Ectodermal cell (in vitro differentiated cells): Measurements from ENCODE around the gene KATNIP.

Experiments
- H3K27ac ChIP-seq: 2 replicates; pipeline ENCODE4 v1.7.0; 2013; ENCODE audit warnings: mild to moderate bottlenecking, low read depth, low read length; ENCODE audit not compliant: insufficient read depth, poor library complexity, severe bottlenecking
- H3K27me3 ChIP-seq: 2 replicates; pipeline ENCODE4 v1.7.0; 2013; ENCODE audit warnings: mild to moderate bottlenecking, low read length; ENCODE audit not compliant: insufficient read depth, control insufficient read depth, poor library complexity, severe bottlenecking
- H3K36me3 ChIP-seq: one replicate; pipeline ENCODE4 v1.7.0; 2013; ENCODE audit warnings: low read length; ENCODE audit not compliant: control insufficient read depth, insufficient read depth
- H3K4me1 ChIP-seq: one replicate; pipeline ENCODE4 v1.7.0; 2013; ENCODE audit warnings: low read length; ENCODE audit not compliant: control insufficient read depth, insufficient read depth
- H3K4me3 ChIP-seq: 2 replicates; pipeline ENCODE4 v1.7.0; 2013; ENCODE audit warnings: low read depth, low read length, control low read depth; ENCODE audit not compliant: insufficient read depth
- H3K9me3 ChIP-seq: 2 replicates; pipeline ENCODE4 v1.7.0; 2013; ENCODE audit warnings: mild to moderate bottlenecking, low read length, moderate library complexity; ENCODE audit not compliant: control insufficient read depth
- WGBS, 2 experiments: methylation state at CpG; one replicate each; pipeline ENCODE4 v1.1.7; 2013; ENCODE audit warnings: missing lambda C conversion rate in 2 of 2; 5-methylcytosine and 5-hydroxymethylcytosine counted together

Gene KATNIP

GRCh38 chr16:27576729-27577128 lies 26.8 kb downstream of the KATNIP start:
- Histone ChIP-seq H3K4me1 (peaks cover 9% of the 10 kb centered on the region), H3K27ac (no peak overlapping the region), H3K27me3 (no peaks in the 10 kb centered on the region), H3K36me3 (no peaks in the 10 kb centered on the region), H3K9me3 (no peaks in the 10 kb centered on the region), H3K4me3 (no peak overlapping the region)
- WGBS, 2 experiments, result 57 to 65% methylated on average over 4 to 5 of the region's 5 CpGs

- 90 to 95% methylated on average over 4 of the region's 4 CpGs for WGBS, 2 experiments
- H3K27ac ChIP-seq, result no peak overlapping the region
- no peaks in the 10 kb centered on the region for H3K4me1 ChIP-seq
Measured at GRCh38 chr16:27579087-27579980, 29.4 kb downstream of the KATNIP start.

GRCh38 chr16:27582883-27583282 lies 32.9 kb downstream of the KATNIP start:
- WGBS, 2 experiments, result 79 to 85% methylated on average over 2 of the region's 2 CpGs
- Histone ChIP-seq H3K36me3 (no peaks in the 10 kb centered on the region), H3K27me3 (no peaks in the 10 kb centered on the region), H3K4me3 (no peak overlapping the region), H3K4me1 (no peaks in the 10 kb centered on the region), H3K27ac (no peak overlapping the region), H3K9me3 (no peaks in the 10 kb centered on the region)

More at GRCh38 chr16:27579087-27579980, 29.4 kb downstream of the KATNIP start:
- H3K36me3 ChIP-seq, result no peaks in the 10 kb centered on the region
- no peaks in the 10 kb centered on the region for H3K9me3 ChIP-seq
- no peaks in the 10 kb centered on the region for H3K27me3 ChIP-seq
- H3K4me3 ChIP-seq, result no peak overlapping the region

GRCh38 chr16:27583634-27584033 lies 33.7 kb downstream of the KATNIP start:
- H3K27me3 ChIP-seq, result no peaks in the 10 kb centered on the region
- H3K36me3 ChIP-seq, result no peaks in the 10 kb centered on the region
- no peaks in the 10 kb centered on the region for H3K9me3 ChIP-seq
- 96 to 97% methylated on average over 1 of the region's 1 CpG for WGBS, 2 experiments
- no peaks in the 10 kb centered on the region for H3K4me1 ChIP-seq
- no peak overlapping the region for H3K4me3 ChIP-seq
- no peak overlapping the region for H3K27ac ChIP-seq

- no peaks in the 10 kb centered on the region for H3K36me3 ChIP-seq
- WGBS, 2 experiments, result 93 to 97% methylated on average over 5 of the region's 5 CpGs
- no peak overlapping the region for H3K4me3 ChIP-seq
Measured at GRCh38 chr16:27585200-27585599, 35.3 kb downstream of the KATNIP start.

GRCh38 chr16:27586711-27587110 lies 36.8 kb downstream of the KATNIP start:
- Histone ChIP-seq H3K27ac (no peak overlapping the region), H3K27me3 (no peaks in the 10 kb centered on the region), H3K9me3 (peaks cover 2% of the 10 kb centered on the region), H3K4me3 (no peak overlapping the region), H3K36me3 (no peaks in the 10 kb centered on the region), H3K4me1 (no peaks in the 10 kb centered on the region)
- 79 to 80% methylated on average over 8 of the region's 8 CpGs for WGBS, 2 experiments

More at GRCh38 chr16:27585200-27585599, 35.3 kb downstream of the KATNIP start:
- H3K4me1 ChIP-seq, result no peaks in the 10 kb centered on the region
- H3K27ac ChIP-seq, result no peak overlapping the region
- H3K27me3 ChIP-seq, result no peaks in the 10 kb centered on the region
- peaks cover 2% of the 10 kb centered on the region for H3K9me3 ChIP-seq

GRCh38 chr16:27588057-27588456 lies 38.1 kb downstream of the KATNIP start:
- no peaks in the 10 kb centered on the region for H3K36me3 ChIP-seq
- no peaks in the 10 kb centered on the region for H3K4me1 ChIP-seq
- H3K27ac ChIP-seq, result no peak overlapping the region
- H3K4me3 ChIP-seq, result no peak overlapping the region
- H3K9me3 ChIP-seq, result peaks cover 2% of the 10 kb centered on the region
- 88 to 94% methylated on average over 3 of the region's 3 CpGs for WGBS, 2 experiments
- no peaks in the 10 kb centered on the region for H3K27me3 ChIP-seq

- Histone ChIP-seq H3K27me3 (no peaks in the 10 kb centered on the region), H3K4me3 (no peak overlapping the region), H3K9me3 (peaks cover 2% of the 10 kb centered on the region), H3K27ac (no peak overlapping the region), H3K36me3 (no peaks in the 10 kb centered on the region), H3K4me1 (no peaks in the 10 kb centered on the region)
- 91 to 95% methylated on average over 4 of the region's 4 CpGs for WGBS, 2 experiments
Measured at GRCh38 chr16:27591837-27592236, 41.9 kb downstream of the KATNIP start.

- Histone ChIP-seq H3K4me1 (peaks cover 12% of the 10 kb centered on the region), H3K9me3 (no peaks in the 10 kb centered on the region), H3K4me3 (no peak overlapping the region), H3K27me3 (no peaks in the 10 kb centered on the region), H3K27ac (no peak overlapping the region), H3K36me3 (no peaks in the 10 kb centered on the region)
- WGBS, 2 experiments, result 78 to 90% methylated on average over 4 of the region's 4 CpGs
Measured at GRCh38 chr16:27595475-27595874, 45.5 kb downstream of the KATNIP start.

GRCh38 chr16:27595993-27596392 lies 46.0 kb downstream of the KATNIP start:
- Histone ChIP-seq H3K4me3 (no peak overlapping the region), H3K27ac (no peak overlapping the region), H3K36me3 (no peaks in the 10 kb centered on the region), H3K4me1 (peaks cover 13% of the 10 kb centered on the region), H3K27me3 (no peaks in the 10 kb centered on the region), H3K9me3 (no peaks in the 10 kb centered on the region)
- 84 to 87% methylated on average over 6 of the region's 6 CpGs for WGBS, 2 experiments
